PC-3 (cell line): ENCODE data around the gene RNF103.

Experiments
- EZH2 ChIP-seq: fragments of 300-600 bp; sonication (generic); IDR thresholded peaks from one replicate; pipeline ENCODE4 v1.6.1; 2017; ENCODE audit warnings: antibody characterized with exemption, mild to moderate bottlenecking, low read length; ENCODE audit not compliant: unreplicated experiment
- TF ChIP-seq, protein P1 (sequence below): fragments of 300-600 bp; sonication (generic); conservative IDR thresholded peaks from 2 replicates; pipeline ENCODE4 v1.5.1; 2017; ENCODE audit warnings: antibody characterized with exemption, low read depth, mild to moderate bottlenecking, low read length

DNA sequence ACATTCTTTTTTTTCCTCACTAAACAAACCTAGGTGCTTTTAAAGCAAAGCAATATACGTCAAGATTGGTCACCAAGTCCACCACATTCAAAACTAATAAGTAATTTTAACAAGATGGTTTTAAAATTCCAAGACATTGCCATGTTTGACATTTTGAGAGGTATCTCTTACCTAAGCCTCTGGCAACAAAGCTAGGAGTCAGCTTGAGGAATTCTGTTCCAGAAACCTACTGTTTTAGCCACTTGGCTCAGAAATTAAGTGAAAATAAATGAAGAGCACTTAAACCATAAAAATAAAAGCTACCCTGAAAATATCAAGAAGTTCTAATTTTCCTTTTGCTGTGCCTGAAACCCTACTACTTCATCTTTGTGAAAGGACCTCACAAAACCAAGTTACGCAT, 30.4 kb downstream of the RNF103 start:
- TF ChIP-seq, protein P1, sequence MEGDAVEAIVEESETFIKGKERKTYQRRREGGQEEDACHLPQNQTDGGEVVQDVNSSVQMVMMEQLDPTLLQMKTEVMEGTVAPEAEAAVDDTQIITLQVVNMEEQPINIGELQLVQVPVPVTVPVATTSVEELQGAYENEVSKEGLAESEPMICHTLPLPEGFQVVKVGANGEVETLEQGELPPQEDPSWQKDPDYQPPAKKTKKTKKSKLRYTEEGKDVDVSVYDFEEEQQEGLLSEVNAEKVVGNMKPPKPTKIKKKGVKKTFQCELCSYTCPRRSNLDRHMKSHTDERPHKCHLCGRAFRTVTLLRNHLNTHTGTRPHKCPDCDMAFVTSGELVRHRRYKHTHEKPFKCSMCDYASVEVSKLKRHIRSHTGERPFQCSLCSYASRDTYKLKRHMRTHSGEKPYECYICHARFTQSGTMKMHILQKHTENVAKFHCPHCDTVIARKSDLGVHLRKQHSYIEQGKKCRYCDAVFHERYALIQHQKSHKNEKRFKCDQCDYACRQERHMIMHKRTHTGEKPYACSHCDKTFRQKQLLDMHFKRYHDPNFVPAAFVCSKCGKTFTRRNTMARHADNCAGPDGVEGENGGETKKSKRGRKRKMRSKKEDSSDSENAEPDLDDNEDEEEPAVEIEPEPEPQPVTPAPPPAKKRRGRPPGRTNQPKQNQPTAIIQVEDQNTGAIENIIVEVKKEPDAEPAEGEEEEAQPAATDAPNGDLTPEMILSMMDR: no peak
- TF ChIP-seq EZH2: no peak
